ENCODE results near the gene ALDH1A3. TPM values are rescaled to one million over a fixed set of nuclear protein-coding genes. Genes with fewer than 3 reads are reported as not detected.

Gene ALDH1A3
- total and polyA plus RNA-seq, 2 experiments from 2014 or later: 4.0 to 19.8 TPM

- H3K36me3 Mint-ChIP-seq (ENCODE audit: low read depth): peaks cover 3% of the 10 kb centered on the region; the same call in 1 of the 3 replicates
- Histone ChIP-seq H3K36me3 (ENCODE audit: insufficient read depth) (no peaks in the 10 kb centered on the region), H3K9me2 (ENCODE audit: insufficient read depth) (no peaks in the 10 kb centered on the region), H3K4me1 (ENCODE audit: insufficient read depth) (peaks cover 9% of the 10 kb centered on the region; the same call in 1 of the 2 replicates), H2AFZ (no peak overlapping the region), H4K20me1 (replicated peaks; ENCODE audit: insufficient read depth) (no peaks in the 10 kb centered on the region), H3K27me3 (ENCODE audit: insufficient read depth) (peaks cover 22% of the 10 kb centered on the region), H3K79me2 (replicated peaks; ENCODE audit: insufficient read depth) (no peaks in the 10 kb centered on the region), H3K27ac (ENCODE audit: low read depth) (no peak overlapping the region), H3K4me2 (no peak overlapping the region), H3K4me3 (no peak overlapping the region), H3F3A (replicated peaks; ENCODE audit: low read depth) (no peaks in the 10 kb centered on the region)
- peaks cover 21% of the 10 kb centered on the region for H3K4me1 Mint-ChIP-seq
- H3K9me3 Mint-ChIP-seq: peaks cover 5% of the 10 kb centered on the region; the same call in 2 of the 3 replicates
- DNase-seq (ENCODE audit: low spot score) (no peak), ATAC-seq (no peak)
- no peak overlapping the region for H3K4me3 Mint-ChIP-seq
- TF ChIP-seq EZH2phosphoT487 (IDR thresholded peaks at IDR 0.05; ENCODE audit: unreplicated experiment): no peak
- TF ChIP-seq EZH2 (IDR thresholded peaks at IDR 0.05; ENCODE audit: low read depth, unreplicated experiment): no peak
- no peak for TF ChIP-seq ETS1 (IDR thresholded peaks at IDR 0.05)
- TF ChIP-seq ZNF462 (CRISPR knock-in tag; IDR thresholded peaks at IDR 0.05): no peak
- TF ChIP-seq REST (IDR thresholded peaks at IDR 0.05; ENCODE audit: unreplicated experiment): no peak
- TF ChIP-seq NANOG (IDR thresholded peaks at IDR 0.05; ENCODE audit: borderline replicate concordance): no peak
- TF ChIP-seq POLR2AphosphoS5 (IDR thresholded peaks at IDR 0.05; ENCODE audit: low read depth): no peak
- no peak for TF ChIP-seq STAT1 (IDR thresholded peaks at IDR 0.05; ENCODE audit: unreplicated experiment)
- no peak for TF ChIP-seq JUNB (IDR thresholded peaks at IDR 0.05; ENCODE audit: unreplicated experiment)
- TF ChIP-seq CTCF (conservative IDR thresholded peaks at IDR 0.05; ENCODE audit: low read depth in 2 of 2): no peak
- no peak for TF ChIP-seq ZNF114 (CRISPR knock-in tag; IDR thresholded peaks at IDR 0.05)
- peaks cover 17% of the 10 kb centered on the region for H3K27me3 Mint-ChIP-seq (ENCODE audit: insufficient read depth, low read depth, poor library complexity)
- no peak overlapping the region for H3K27ac Mint-ChIP-seq
Measured at GRCh38 chr15:100913961-100914360, 34.3 kb downstream of the ALDH1A3 start.
